Measurements from ENCODE around the gene EBLN1.

EBLN1 gene

GRCh38 chr10:22217842-22218241, at the start of gene EBLN1:
TSS of gene EBLN1 (minus strand) at chr10:22218015. CDS start at chr10:22209983, 8,032 bp downstream.
- DNase-seq: no peak

- DNase-seq: no peak
Observed at GRCh38 chr10:22265839-22266537, 48.2 kb upstream of the EBLN1 start.

- no peak for DNase-seq
Observed at GRCh38 chr10:22263106-22263505, 45.3 kb upstream of the EBLN1 start.

- DNase-seq: peak; percentile 47
Observed at GRCh38 chr10:22259280-22259679, 41.5 kb upstream of the EBLN1 start.

GRCh38 chr10:22258471-22258870, 40.7 kb upstream of the EBLN1 start:
- no peak for DNase-seq

- peak; percentile 58 for DNase-seq
Observed at GRCh38 chr10:22253580-22253882, 35.7 kb upstream of the EBLN1 start.

GRCh38 chr10:22252801-22253579, 35.2 kb upstream of the EBLN1 start:
- peak; percentile 48 for DNase-seq

- DNase-seq: peak; percentile 52
Observed at GRCh38 chr10:22252224-22252800, 34.5 kb upstream of the EBLN1 start.

GRCh38 chr10:22251751-22252223, 34.0 kb upstream of the EBLN1 start:
- peak; percentile 74 for DNase-seq

GRCh38 chr10:22250897-22251660, 33.3 kb upstream of the EBLN1 start:
- DNase-seq: peak; percentile 22

GRCh38 chr10:22247636-22248035, 29.8 kb upstream of the EBLN1 start:
- no peak for DNase-seq

GRCh38 chr10:22246680-22247391, 29.0 kb upstream of the EBLN1 start:
- DNase-seq: peak; percentile 46

GRCh38 chr10:22245567-22245966, 27.8 kb upstream of the EBLN1 start:
- DNase-seq: no peak

GRCh38 chr10:22244855-22245254, 27.0 kb upstream of the EBLN1 start:
- no peak for DNase-seq

- DNase-seq: no peak
Observed at GRCh38 chr10:22244001-22244400, 26.2 kb upstream of the EBLN1 start.

GRCh38 chr10:22243321-22243720, 25.5 kb upstream of the EBLN1 start:
- no peak for DNase-seq

GRCh38 chr10:22231260-22231659, 13.4 kb upstream of the EBLN1 start:
- no peak for DNase-seq

- DNase-seq: peak; percentile 66
Observed at GRCh38 chr10:22230158-22230833, 12.5 kb upstream of the EBLN1 start.

GRCh38 chr10:22229802-22230157, 12.0 kb upstream of the EBLN1 start:
- no peak for DNase-seq

- DNase-seq: peak; percentile 93
Observed at GRCh38 chr10:22228943-22229801, 11.4 kb upstream of the EBLN1 start.
